GM12872 (cell line): ENCODE results near the gene TMEM107.
A peak's percentile ranks its signal among the peaks of the same experiment; 100 is the strongest.

ENCODE experiments used
- TF ChIP-seq, protein P1 (sequence below): IDR thresholded peaks from 3 replicates; pipeline ENCODE4 v1.5.1; 2011; ENCODE audit warnings: low read depth, mild to moderate bottlenecking, low read length, moderate library complexity; ENCODE audit not compliant: insufficient read depth

TMEM107 gene

DNA sequence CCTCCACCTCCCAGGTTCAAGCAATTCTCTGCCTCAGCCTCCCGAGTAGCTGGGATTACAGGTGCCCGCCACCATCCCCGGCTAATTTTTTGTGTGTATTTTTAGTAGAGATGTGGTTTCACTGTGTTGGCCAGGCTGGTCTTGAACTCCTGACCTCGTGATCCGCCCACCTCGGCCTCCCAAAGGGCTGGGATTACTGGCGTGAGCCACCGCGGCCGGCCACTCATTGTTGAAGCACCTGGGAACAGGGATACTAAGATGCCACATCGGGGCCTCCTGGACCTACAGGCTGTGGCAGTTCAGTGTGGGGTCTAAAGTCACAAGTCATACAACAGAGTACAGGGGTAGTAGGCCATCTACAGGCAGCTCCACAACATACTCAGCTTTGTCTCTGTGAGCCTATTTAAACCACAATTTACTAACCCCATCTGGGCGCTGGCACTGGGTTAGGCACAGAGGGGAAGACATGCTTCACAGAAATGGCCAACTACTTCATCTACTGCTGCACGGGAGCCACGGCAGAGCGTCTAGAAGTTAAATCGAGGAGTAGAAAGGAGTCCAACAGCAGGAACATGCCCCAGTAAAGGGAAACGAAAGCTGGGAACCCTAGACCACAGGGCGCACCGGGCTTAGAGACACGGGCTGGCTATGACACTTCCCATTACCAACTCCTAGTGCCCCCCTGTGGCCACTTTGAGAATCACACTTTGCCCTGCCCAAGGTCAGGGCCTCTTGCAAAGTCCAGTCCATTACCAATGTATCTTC lies 17.7 kb downstream of the TMEM107 start:
- TF ChIP-seq, protein P1, sequence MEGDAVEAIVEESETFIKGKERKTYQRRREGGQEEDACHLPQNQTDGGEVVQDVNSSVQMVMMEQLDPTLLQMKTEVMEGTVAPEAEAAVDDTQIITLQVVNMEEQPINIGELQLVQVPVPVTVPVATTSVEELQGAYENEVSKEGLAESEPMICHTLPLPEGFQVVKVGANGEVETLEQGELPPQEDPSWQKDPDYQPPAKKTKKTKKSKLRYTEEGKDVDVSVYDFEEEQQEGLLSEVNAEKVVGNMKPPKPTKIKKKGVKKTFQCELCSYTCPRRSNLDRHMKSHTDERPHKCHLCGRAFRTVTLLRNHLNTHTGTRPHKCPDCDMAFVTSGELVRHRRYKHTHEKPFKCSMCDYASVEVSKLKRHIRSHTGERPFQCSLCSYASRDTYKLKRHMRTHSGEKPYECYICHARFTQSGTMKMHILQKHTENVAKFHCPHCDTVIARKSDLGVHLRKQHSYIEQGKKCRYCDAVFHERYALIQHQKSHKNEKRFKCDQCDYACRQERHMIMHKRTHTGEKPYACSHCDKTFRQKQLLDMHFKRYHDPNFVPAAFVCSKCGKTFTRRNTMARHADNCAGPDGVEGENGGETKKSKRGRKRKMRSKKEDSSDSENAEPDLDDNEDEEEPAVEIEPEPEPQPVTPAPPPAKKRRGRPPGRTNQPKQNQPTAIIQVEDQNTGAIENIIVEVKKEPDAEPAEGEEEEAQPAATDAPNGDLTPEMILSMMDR = peak; percentile 92

DNA sequence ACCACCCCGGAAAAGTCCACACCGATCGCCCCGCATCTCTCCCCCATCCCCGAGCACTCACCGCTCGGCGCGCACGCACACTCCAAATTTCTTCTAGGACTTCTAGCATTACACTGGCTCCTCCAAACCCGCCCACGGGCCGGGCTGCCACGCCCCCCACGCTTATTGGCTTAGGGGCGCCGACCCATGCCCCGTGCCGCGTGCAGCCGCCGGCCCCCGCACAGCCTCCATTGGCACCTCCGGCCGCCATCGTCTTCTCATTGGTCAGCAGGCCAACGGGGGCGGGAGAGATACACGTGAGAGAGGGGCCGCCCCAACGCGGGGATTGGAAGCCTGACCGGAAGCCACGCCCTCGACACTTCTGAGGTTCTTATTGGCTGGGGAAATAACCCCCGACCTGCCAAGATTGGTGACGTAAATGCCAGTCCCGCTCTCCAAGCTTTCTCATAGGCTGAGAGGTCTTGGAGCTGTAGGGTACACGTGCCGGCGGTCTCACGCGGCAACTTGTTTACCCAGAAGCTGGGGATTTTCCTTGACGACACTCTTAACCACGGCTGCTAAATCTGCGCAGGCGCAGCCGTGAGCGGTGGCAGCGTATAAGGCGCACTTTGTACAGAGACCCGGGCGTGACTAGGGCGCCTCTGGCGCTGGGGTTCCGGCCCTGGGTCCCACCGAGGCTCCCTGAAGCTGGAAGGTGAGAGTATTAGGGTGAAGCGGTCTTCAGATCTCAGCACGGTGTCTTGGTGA lies 19.8 kb downstream of the TMEM107 start:
- TF ChIP-seq, protein P1 = no peak

DNA sequence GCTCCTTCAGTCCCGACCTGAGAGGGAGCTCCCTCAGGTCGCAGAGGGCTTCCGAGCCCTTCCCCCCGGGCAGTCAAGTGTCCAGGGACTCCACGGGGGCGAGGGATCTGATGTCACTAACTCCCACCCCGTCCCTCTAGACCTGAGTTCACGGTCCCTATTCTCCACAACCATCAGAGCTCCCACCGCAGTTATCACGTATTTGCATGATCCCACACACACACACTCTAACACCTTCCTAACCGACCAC lies 20.3 kb downstream of the TMEM107 start:
- TF ChIP-seq, protein P1 = no peak

DNA sequence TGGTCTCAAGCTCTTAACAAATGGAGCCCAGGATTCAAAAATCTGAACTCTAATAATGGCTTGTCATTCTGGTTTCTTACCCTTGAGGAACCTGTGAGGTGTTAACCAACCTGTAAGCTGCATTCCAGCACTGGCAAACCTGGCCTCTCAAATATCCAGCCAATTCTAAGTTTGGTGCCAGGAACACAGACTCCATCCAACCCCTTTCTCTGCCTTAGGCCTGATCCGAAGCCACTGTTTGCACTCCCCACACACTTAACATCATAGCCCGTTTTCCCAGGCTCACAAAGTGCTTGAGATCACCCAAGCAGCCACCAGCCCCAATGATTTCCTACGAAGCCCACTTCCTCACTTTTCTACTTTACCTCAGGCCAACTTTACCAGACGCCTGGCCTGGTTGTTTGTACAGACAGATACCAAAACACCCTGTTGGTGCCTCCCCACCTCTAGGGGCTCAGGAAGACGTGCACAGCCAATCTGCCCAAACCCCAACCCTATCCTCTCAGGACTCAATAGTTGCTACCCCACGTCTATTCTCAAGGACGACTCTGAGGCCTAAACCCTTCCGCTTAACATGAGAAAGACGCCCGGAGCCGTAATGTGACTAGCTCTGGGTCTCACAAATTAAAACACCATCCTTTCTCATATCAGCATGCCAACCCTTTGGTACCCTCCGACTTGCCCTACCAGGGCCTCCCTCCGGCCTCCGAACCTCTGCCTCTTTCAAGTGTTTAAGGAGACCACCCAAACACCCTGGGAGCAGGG lies 20.8 kb downstream of the TMEM107 start:
- TF ChIP-seq, protein P1 = no peak

DNA sequence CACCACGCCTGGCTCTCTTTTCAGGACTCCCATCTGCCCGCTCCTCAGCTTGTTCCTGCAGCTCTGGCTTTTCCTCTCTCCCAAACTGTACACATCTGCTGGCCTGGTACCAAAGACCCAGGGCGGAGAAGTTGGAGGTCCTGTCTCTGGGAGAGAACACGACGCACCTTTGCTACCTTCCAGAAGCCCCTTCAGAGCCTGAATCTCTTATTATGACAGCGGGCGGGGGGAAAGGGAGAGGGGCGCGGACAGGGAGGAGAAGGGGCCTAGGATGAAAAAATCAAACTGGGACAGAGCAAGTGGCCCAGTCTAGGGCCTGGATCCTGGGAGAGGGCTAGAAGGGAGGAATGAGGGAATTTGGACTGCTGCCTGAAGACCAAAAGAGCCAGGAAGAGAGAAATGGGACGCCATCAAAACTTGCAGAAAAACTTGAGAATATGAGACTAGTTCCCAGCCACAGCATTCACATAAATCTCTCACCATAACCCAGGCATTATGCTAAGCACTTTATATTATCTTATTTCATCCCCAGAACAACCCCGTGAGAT lies 21.5 kb downstream of the TMEM107 start:
- TF ChIP-seq, protein P1 = no peak

DNA sequence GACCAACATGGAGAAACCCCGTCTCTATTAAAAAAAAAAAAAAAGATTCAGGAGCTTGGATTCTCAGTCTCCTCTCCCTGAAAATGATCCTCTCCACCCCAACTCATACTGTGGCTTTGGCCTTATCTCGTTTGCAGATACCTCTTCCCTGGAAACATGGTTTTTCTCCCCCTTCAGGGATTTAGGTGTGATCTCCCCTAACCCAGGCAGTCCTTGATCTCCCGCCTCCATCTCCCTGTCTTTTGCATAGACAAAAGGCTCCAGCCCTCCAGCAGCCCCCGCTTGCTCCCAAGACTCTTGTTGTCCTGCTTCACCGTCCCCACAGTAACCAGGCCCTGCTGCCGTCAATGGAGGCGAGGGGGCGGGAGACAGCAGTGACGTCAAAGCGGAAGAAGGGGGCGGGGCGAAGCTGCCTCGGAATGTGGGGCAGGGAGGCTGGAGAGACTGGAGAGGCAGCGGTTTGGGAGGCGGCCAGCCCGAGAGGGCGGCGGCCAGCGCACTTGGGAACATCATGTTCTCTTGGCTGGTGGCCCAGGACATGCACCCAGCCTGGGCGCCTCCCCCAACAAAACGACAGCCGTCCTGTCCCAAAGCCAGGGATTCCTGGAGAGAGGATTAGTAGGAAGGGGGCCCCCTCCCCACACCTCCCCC lies 22.1 kb downstream of the TMEM107 start:
- TF ChIP-seq, protein P1 = no peak
